Keratinocyte (primary cell): ENCODE results near the gene CLSTN2.

ENCODE experiments used
- EZH2 ChIP-seq: IDR thresholded peaks from one replicate; pipeline ENCODE4 v1.6.1; 2012; ENCODE audit warnings: inconsistent platforms, mild to moderate bottlenecking, low read length, moderate library complexity
- TF ChIP-seq, protein P1 (sequence below), 3 experiments: IDR thresholded peaks in 1 of 3; conservative IDR thresholded peaks in 1 of 3; optimal IDR thresholded peaks in 1 of 3; 2 replicates in 2 of 3; 3 replicates in 1 of 3; pipeline versions ENCODE3 to v1.5.1; 2011; ENCODE audit warnings: low read length in 3 of 3, mild to moderate bottlenecking in 3 of 3, moderate library complexity in 2 of 3, control low read depth in 1 of 3, inconsistent platforms in 1 of 3; ENCODE audit not compliant: insufficient read depth in 2 of 3; ENCODE audit errors: extremely low read depth in 1 of 3

DNA sequence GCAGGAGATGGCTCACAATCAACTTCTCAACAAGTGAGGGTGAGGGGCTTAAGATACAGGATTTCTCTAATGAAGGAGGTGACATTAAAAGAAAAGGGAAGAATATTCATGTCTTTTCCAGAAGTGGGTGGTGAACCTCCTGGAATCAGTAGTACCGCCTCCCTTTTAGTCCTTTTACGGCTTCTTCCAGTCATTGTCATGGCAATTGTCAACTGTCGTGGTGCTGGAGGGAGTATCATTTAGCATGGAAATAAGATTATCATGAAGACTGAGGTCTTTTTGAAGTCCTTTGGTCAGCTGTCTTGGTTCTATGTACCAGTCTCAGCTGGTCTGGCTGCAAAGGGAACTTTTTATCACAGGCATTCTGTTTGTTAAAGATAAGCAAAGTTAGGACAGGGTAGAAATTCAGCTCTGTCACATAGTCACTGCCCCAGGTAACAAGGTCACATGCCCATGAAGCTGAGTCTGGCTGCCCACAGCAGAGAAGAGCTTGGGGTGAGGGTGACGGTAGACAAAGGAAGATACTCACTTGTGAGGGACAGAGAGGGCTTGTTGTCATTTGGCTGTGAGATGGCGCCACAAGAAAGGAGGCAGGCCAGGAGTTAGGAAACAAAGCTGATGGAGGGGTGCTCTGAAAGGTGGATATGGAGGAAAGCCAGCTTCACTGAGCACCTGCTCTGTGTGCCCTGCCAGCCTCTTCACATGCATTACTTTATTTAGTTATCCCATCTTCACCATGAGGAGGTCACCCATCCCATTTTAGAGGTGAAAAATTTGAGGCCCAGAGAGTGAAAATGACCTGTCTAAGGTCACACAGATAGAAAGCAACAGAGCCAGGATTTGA, 514.6 kb downstream of the CLSTN2 start:
- TF ChIP-seq, protein P1, sequence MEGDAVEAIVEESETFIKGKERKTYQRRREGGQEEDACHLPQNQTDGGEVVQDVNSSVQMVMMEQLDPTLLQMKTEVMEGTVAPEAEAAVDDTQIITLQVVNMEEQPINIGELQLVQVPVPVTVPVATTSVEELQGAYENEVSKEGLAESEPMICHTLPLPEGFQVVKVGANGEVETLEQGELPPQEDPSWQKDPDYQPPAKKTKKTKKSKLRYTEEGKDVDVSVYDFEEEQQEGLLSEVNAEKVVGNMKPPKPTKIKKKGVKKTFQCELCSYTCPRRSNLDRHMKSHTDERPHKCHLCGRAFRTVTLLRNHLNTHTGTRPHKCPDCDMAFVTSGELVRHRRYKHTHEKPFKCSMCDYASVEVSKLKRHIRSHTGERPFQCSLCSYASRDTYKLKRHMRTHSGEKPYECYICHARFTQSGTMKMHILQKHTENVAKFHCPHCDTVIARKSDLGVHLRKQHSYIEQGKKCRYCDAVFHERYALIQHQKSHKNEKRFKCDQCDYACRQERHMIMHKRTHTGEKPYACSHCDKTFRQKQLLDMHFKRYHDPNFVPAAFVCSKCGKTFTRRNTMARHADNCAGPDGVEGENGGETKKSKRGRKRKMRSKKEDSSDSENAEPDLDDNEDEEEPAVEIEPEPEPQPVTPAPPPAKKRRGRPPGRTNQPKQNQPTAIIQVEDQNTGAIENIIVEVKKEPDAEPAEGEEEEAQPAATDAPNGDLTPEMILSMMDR (optimal IDR thresholded peaks at IDR 0.05 in 1 of 3, IDR thresholded peaks at IDR 0.05 in 1 of 3, conservative IDR thresholded peaks at IDR 0.05 in 1 of 3; ENCODE audit: extremely low read depth in 1 of 3, insufficient read depth in 2 of 3, low read length in 3 of 3): no peak
- no peak for TF ChIP-seq EZH2
